OCI-LY1 (cell line): ENCODE measurements around the gene MED22.
A peak's percentile ranks its signal among the peaks of the same experiment; 100 is the strongest.

ENCODE experiments used
- H2AFZ ChIP-seq: fragments of 200-600 bp; sonication (generic), shearing (Covaris generic); 2 replicates; pipeline ENCODE4 v1.6.0; 2014; ENCODE audit warnings: antibody characterized with exemption, mild to moderate bottlenecking, low read length
- H3F3A ChIP-seq: fragments of 200-600 bp; sonication (generic), shearing (Covaris generic); 2 replicates; pipeline ENCODE4 v1.6.0; 2014; ENCODE audit warnings: mild to moderate bottlenecking, antibody characterized with exemption, low read length, moderate library complexity; ENCODE audit not compliant: insufficient read depth
- H3K27ac ChIP-seq: fragments of 200-600 bp; sonication (generic); 2 replicates; pipeline ENCODE4 v1.5.1; 2014; ENCODE audit warnings: low read length, mixed run types, mild to moderate bottlenecking, low read depth; ENCODE audit not compliant: poor library complexity, severe bottlenecking
- H3K27me3 ChIP-seq: fragments of 200-600 bp; sonication (generic); 2 replicates; pipeline ENCODE4 v1.6.0; 2014; ENCODE audit warnings: antibody characterized with exemption, mild to moderate bottlenecking, low read length, moderate library complexity; ENCODE audit not compliant: insufficient read depth
- H3K36me3 ChIP-seq: fragments of 200-600 bp; sonication (generic); 2 replicates; pipeline ENCODE4 v1.6.1; 2014; ENCODE audit warnings: mild to moderate bottlenecking, antibody characterized with exemption, low read length, moderate library complexity, mixed read lengths; ENCODE audit not compliant: insufficient read depth
- H3K4me1 ChIP-seq: fragments of 200-600 bp; sonication (generic); 2 replicates; pipeline ENCODE4 v1.5.1; 2014; ENCODE audit warnings: mild to moderate bottlenecking, low read length, moderate library complexity; ENCODE audit not compliant: insufficient read depth, severe bottlenecking
- H3K4me2 ChIP-seq: fragments of 200-600 bp; sonication (generic), shearing (Covaris generic); 2 replicates; pipeline ENCODE4 v1.6.1; 2014; ENCODE audit warnings: low read length
- H3K4me3 ChIP-seq: fragments of 200-600 bp; sonication (generic); 2 replicates; pipeline ENCODE4 v1.5.1; 2014; ENCODE audit warnings: low read length, low read depth, mild to moderate bottlenecking, mixed read lengths; ENCODE audit not compliant: poor library complexity, severe bottlenecking
- H3K79me2 ChIP-seq: fragments of 200-600 bp; shearing (Covaris generic); 2 replicates; pipeline ENCODE4 v1.6.1; 2016; ENCODE audit warnings: mixed run types, low read length, mixed read lengths; ENCODE audit not compliant: insufficient read depth
- H3K9ac ChIP-seq: fragments of 200-600 bp; sonication (generic), shearing (Covaris generic); 2 replicates; pipeline ENCODE4 v1.6.1; 2014; ENCODE audit warnings: mild to moderate bottlenecking, low read length, mixed read lengths
- H3K9me2 ChIP-seq: fragments of 200-600 bp; sonication (generic), shearing (Covaris generic); 2 replicates; pipeline ENCODE4 v1.6.1; 2014; ENCODE audit warnings: low read depth, mild to moderate bottlenecking, low read length, mixed read lengths
- H3K9me3 ChIP-seq: fragments of 200-600 bp; shearing (Covaris generic); 2 replicates; pipeline ENCODE4 v1.6.1; 2014; ENCODE audit warnings: low read length, mixed read lengths
- H4K20me1 ChIP-seq: fragments of 200-600 bp; sonication (generic), shearing (Covaris generic); 2 replicates; pipeline ENCODE4 v1.6.0; 2016; ENCODE audit warnings: mild to moderate bottlenecking, low read length; ENCODE audit not compliant: insufficient read depth
- EZH2 ChIP-seq: fragments of 200-600 bp; sonication (generic), shearing (Covaris generic); IDR thresholded peaks from 2 replicates; pipeline ENCODE4 v1.8.0; 2017; ENCODE audit warnings: borderline replicate concordance, mixed run types, mild to moderate bottlenecking, antibody characterized with exemption, low read length, moderate library complexity, mixed read lengths
- TF ChIP-seq, protein P1 (sequence below): fragments of 200-600 bp; sonication (generic), shearing (Covaris generic); IDR thresholded peaks from 2 replicates; pipeline ENCODE4 v1.5.1; 2017; ENCODE audit warnings: mild to moderate bottlenecking, antibody characterized with exemption, low read length, moderate library complexity, mixed read lengths

MED22 gene

DNA sequence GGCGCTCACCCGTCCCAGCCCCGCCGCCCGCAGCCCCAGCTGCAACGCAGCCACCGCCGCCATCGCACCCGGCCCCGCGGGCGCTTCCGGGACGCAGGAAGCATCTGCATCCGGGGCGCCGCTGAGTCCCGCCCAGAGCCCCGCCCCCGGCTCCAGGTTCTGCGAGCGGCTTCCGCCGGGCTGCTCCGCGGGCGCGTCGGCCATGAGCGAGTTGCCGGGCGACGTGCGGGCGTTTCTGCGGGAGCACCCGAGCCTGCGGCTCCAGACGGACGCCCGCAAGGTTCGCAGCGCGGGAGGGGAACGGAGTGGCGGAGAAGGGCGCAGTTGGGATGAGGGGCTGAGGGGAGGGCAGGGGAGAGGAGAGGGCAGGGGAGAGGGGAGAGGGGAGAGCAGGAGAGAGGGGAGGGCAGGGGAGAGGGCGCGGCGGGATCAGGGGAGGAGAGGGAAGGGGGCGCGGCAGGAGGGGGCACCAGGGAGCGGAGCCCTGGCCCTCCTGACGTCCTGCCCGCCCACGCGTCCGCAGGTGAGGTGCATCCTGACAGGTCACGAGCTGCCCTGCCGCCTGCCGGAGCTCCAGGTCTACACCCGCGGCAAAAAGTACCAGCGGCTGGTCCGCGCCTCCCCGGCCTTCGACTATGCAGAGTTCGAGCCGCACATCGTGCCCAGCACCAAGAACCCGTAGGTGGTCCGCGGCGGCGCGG lies 8.6 kb upstream of the MED22 start, which contains the start of the genes SURF1 and SURF2:
Gene SURF1, minus strand, starts transcription at position 97 of the 701 bp plus-strand sequence. Its CDS starts 34 bp downstream, at position 63.
Gene SURF2, plus strand, starts transcription at position 160 of the 701 bp plus-strand sequence. Its CDS starts 43 bp downstream, at position 203.
- H3K4me3 ChIP-seq, result peak within 1 kb of the TSS; percentile 90
- no peaks in the 10 kb centered on the region for H3K27me3 ChIP-seq
- H3K9ac ChIP-seq, result peak within 1 kb of the TSS; percentile 84
- no peaks in the 10 kb centered on the region for H4K20me1 ChIP-seq
- no peak for TF ChIP-seq EZH2
- TF ChIP-seq, protein P1, sequence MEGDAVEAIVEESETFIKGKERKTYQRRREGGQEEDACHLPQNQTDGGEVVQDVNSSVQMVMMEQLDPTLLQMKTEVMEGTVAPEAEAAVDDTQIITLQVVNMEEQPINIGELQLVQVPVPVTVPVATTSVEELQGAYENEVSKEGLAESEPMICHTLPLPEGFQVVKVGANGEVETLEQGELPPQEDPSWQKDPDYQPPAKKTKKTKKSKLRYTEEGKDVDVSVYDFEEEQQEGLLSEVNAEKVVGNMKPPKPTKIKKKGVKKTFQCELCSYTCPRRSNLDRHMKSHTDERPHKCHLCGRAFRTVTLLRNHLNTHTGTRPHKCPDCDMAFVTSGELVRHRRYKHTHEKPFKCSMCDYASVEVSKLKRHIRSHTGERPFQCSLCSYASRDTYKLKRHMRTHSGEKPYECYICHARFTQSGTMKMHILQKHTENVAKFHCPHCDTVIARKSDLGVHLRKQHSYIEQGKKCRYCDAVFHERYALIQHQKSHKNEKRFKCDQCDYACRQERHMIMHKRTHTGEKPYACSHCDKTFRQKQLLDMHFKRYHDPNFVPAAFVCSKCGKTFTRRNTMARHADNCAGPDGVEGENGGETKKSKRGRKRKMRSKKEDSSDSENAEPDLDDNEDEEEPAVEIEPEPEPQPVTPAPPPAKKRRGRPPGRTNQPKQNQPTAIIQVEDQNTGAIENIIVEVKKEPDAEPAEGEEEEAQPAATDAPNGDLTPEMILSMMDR, result peak; percentile 27; the same call in 1 of the 2 replicates
- no peaks in the 10 kb centered on the region for H3K9me2 ChIP-seq
- no peak within 1 kb of the TSS for H2AFZ ChIP-seq
- peaks cover 13% of the 10 kb centered on the region for H3F3A ChIP-seq
- no peaks in the 10 kb centered on the region; the same call in 1 of the 2 replicates for H3K79me2 ChIP-seq
- no peaks in the 10 kb centered on the region for H3K9me3 ChIP-seq
- peaks cover 61% of the 10 kb centered on the region for H3K36me3 ChIP-seq
- peak within 1 kb of the TSS; percentile 95 for H3K4me2 ChIP-seq
- H3K4me1 ChIP-seq, result peaks cover 29% of the 10 kb centered on the region
- peak within 1 kb of the TSS; percentile 49 for H3K27ac ChIP-seq

DNA sequence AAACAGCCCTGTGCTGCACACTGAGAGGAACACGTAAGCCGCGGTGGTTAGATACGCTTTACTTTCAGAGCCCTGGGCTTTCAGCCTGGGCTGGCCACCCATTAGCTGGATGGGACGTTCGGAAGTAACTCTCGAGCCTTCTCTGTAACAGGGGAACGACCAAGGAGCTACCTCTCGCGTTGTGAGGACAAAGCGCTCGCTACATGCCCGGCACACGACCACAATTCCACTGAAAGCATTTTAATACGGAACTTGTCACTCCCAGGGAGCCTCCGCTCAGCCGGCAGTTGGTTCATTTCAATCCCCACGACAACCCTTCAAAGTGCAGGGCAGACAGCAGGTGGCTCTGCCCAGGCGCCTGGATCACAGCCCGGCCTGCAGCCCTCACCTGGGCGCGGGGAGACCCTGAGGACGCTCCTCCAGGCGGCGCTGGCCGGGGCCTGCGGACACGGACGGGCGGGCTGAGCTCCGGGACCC lies 8.0 kb upstream of the MED22 start:
- Histone ChIP-seq H3K9me2 (no peaks in the 10 kb centered on the region), H3K79me2 (no peaks in the 10 kb centered on the region; the same call in 1 of the 2 replicates), H4K20me1 (no peaks in the 10 kb centered on the region), H3K27ac (peak overlapping the region; percentile 49), H3K4me3 (peak overlapping the region; percentile 90), H3K4me1 (peaks cover 29% of the 10 kb centered on the region), H2AFZ (no peak overlapping the region), H3K9ac (peak overlapping the region; percentile 84), H3K9me3 (no peaks in the 10 kb centered on the region), H3F3A (peaks cover 16% of the 10 kb centered on the region), H3K4me2 (peak overlapping the region; percentile 91), H3K36me3 (peaks cover 61% of the 10 kb centered on the region), H3K27me3 (no peaks in the 10 kb centered on the region)
- TF ChIP-seq EZH2, result no peak
- TF ChIP-seq, protein P1, result no peak

DNA sequence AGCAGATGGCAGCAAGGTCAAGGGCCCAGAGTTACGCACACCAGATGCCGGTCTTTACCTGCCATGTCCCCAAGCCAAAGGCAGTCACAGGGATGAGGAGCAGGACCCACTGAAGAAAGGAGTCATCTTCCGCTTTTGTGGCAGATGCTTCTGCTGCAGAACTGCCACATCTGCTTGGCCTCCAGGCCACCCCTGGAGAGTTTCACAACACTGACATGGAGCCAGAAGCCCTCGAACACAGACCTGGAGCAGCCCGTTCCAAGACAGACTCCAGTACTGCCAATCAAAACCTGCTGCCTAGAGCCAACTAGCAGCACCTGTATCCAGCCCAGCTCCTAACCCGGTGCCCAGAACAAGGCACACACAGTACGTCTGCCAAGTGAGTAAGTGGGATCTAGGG lies 6.8 kb upstream of the MED22 start:
- Histone ChIP-seq H3K27ac (peak overlapping the region; percentile 13), H3K9ac (no peak overlapping the region; the same call in 1 of the 2 replicates), H3K9me3 (no peaks in the 10 kb centered on the region), H3K36me3 (peaks cover 61% of the 10 kb centered on the region), H3K79me2 (no peaks in the 10 kb centered on the region; the same call in 1 of the 2 replicates), H4K20me1 (no peaks in the 10 kb centered on the region), H3K4me2 (peak overlapping the region; percentile 91), H3K9me2 (no peaks in the 10 kb centered on the region), H2AFZ (no peak overlapping the region), H3F3A (peaks cover 26% of the 10 kb centered on the region), H3K4me1 (peaks cover 38% of the 10 kb centered on the region), H3K4me3 (peak overlapping the region; percentile 90), H3K27me3 (no peaks in the 10 kb centered on the region)
- TF ChIP-seq, protein P1, result no peak
- no peak for TF ChIP-seq EZH2
